SK-N-SH treated with all-trans-retinoic acid at 6 μM for 48 hours (cell line): Measurements from ENCODE around the gene CPZ.

Experiments used
- ATAC-seq: fragments of 200-7000 bp; cut with Tn5 transposase; 3 replicates; pipeline ENCODE4 v1.9.1; 2020; ENCODE audit warnings: mild to moderate bottlenecking, moderate library complexity
- ARNTL ChIP-seq: fragments of 450-650 bp; formaldehyde crosslinking; IDR thresholded peaks from 2 replicates; pipeline ENCODE4 v1.5.0; 2020; ENCODE audit warnings: low read depth, mild to moderate bottlenecking, moderate library complexity, borderline replicate concordance
- BACH2 ChIP-seq: fragments of 250-450 bp; sonication (Bioruptor Pico); IDR thresholded peaks from 2 replicates; pipeline ENCODE4 v1.9.0; 2021; ENCODE audit warnings: mild to moderate bottlenecking, borderline replicate concordance
- CREB5 ChIP-seq: fragments of 250-450 bp; sonication (Bioruptor Pico); IDR thresholded peaks from 2 replicates; pipeline ENCODE4 v1.5.1; 2020; ENCODE audit warnings: low read depth, mild to moderate bottlenecking, moderate library complexity
- CSDC2 ChIP-seq: fragments of 250-450 bp; sonication (Bioruptor Pico); IDR thresholded peaks from 2 replicates; pipeline ENCODE4 v1.5.0; 2020; ENCODE audit warnings: mild to moderate bottlenecking, moderate library complexity
- CSRNP3 ChIP-seq: fragments of 250-450 bp; sonication (Bioruptor Pico); IDR thresholded peaks from 2 replicates; pipeline ENCODE4 v1.5.1; 2021; ENCODE audit warnings: mild to moderate bottlenecking, moderate library complexity
- ESRRG ChIP-seq: fragments of 250-450 bp; sonication (Bioruptor Pico); IDR thresholded peaks from 2 replicates; pipeline ENCODE4 v1.6.1; 2021; ENCODE audit warnings: mild to moderate bottlenecking
- GLIS3 ChIP-seq: fragments of 250-450 bp; sonication (Bioruptor Pico); IDR thresholded peaks from 2 replicates; pipeline ENCODE4 v1.5.0; 2020; ENCODE audit warnings: mild to moderate bottlenecking, moderate library complexity
- ISL1 ChIP-seq: fragments of 250-450 bp; sonication (Bioruptor Pico); IDR thresholded peaks from 2 replicates; pipeline ENCODE4 v2.1.2; 2022; ENCODE audit warnings: mild to moderate bottlenecking, moderate library complexity
- PATZ1 ChIP-seq: fragments of 250-450 bp; sonication (Bioruptor Pico); IDR thresholded peaks from 2 replicates; pipeline ENCODE4 v1.8.0; 2020; ENCODE audit warnings: mild to moderate bottlenecking, moderate library complexity, borderline replicate concordance
- PPARA ChIP-seq: fragments of 250-450 bp; sonication (Bioruptor Pico); IDR thresholded peaks from 2 replicates; pipeline ENCODE4 v1.5.0; 2020; ENCODE audit warnings: mild to moderate bottlenecking, borderline replicate concordance
- RARB ChIP-seq: fragments of 250-450 bp; sonication (Bioruptor Pico); IDR thresholded peaks from 2 replicates; pipeline ENCODE4 v1.8.0; 2021; ENCODE audit warnings: mild to moderate bottlenecking, moderate library complexity
- SNAI2 ChIP-seq: fragments of 250-450 bp; sonication (Bioruptor Pico); IDR thresholded peaks from 2 replicates; pipeline ENCODE4 v1.5.0; 2020; ENCODE audit warnings: mild to moderate bottlenecking, moderate library complexity
- TCF4 ChIP-seq: fragments of 250-450 bp; sonication (Bioruptor Pico); IDR thresholded peaks from 2 replicates; pipeline ENCODE4 v1.8.0; 2021; ENCODE audit warnings: mild to moderate bottlenecking, moderate library complexity, borderline replicate concordance
- TOX ChIP-seq: fragments of 250-450 bp; sonication (Bioruptor Pico); IDR thresholded peaks from 2 replicates; pipeline ENCODE4 v1.8.0; 2021; ENCODE audit warnings: mild to moderate bottlenecking, moderate library complexity, borderline replicate concordance
- TSHZ2 ChIP-seq: fragments of 250-450 bp; sonication (Bioruptor Pico); IDR thresholded peaks from 2 replicates; pipeline ENCODE4 v1.5.0; 2020; ENCODE audit warnings: mild to moderate bottlenecking, moderate library complexity
- ZC3H10 ChIP-seq: fragments of 250-450 bp; sonication (Bioruptor Pico); IDR thresholded peaks from 2 replicates; pipeline ENCODE4 v1.5.1; 2021; ENCODE audit warnings: mild to moderate bottlenecking, moderate library complexity
- ZFP30 ChIP-seq: fragments of 450-650 bp; formaldehyde crosslinking; IDR thresholded peaks from 2 replicates; pipeline ENCODE4 v1.5.0; 2022; ENCODE audit warnings: mild to moderate bottlenecking, moderate library complexity
- ZNF565 ChIP-seq: fragments of 450-650 bp; formaldehyde crosslinking; conservative IDR thresholded peaks from 2 replicates; pipeline ENCODE4 v1.5.0; 2020; ENCODE audit warnings: low read depth, mild to moderate bottlenecking, moderate library complexity
- ZNF70 ChIP-seq: fragments of 450-650 bp; formaldehyde crosslinking; IDR thresholded peaks from 2 replicates; pipeline ENCODE4 v1.5.0; 2020; ENCODE audit warnings: mild to moderate bottlenecking, moderate library complexity
- ZNF8 ChIP-seq: fragments of 450-650 bp; formaldehyde crosslinking; IDR thresholded peaks from 2 replicates; pipeline ENCODE4 v1.5.0; 2020; ENCODE audit warnings: mild to moderate bottlenecking, moderate library complexity

Gene CPZ

GRCh38 chr4:8588196-8588470 lies 4.4 kb upstream of the CPZ start:
- TF ChIP-seq CSDC2 (CRISPR knock-in tag) = no peak
- TF ChIP-seq SNAI2 (CRISPR knock-in tag) = no peak
- TF ChIP-seq GLIS3 = no peak
- no peak for TF ChIP-seq BACH2 (CRISPR knock-in tag)
- TF ChIP-seq CSRNP3 (CRISPR knock-in tag) = no peak
- TF ChIP-seq ZNF565 (CRISPR knock-in tag) = no peak
- no peak for TF ChIP-seq PATZ1 (CRISPR knock-in tag)
- no peak for TF ChIP-seq PPARA
- no peak for TF ChIP-seq ISL1 (CRISPR knock-in tag)
- TF ChIP-seq TOX = no peak
- no peak for TF ChIP-seq ZNF8
- TF ChIP-seq ZFP30 (CRISPR knock-in tag) = no peak
- no peak for TF ChIP-seq ARNTL
- no peak for TF ChIP-seq RARB (CRISPR knock-in tag)
- no peak for TF ChIP-seq CREB5 (CRISPR knock-in tag)
- ATAC-seq = no peak

- TF ChIP-seq TSHZ2 (no peak), ZNF70 (CRISPR knock-in tag) (no peak), ISL1 (CRISPR knock-in tag) (no peak)
- ATAC-seq = no peak
These were observed 3.2 kb upstream of the CPZ start for GRCh38 chr4:8589336-8589735.

- ATAC-seq = no peak
- no peak for TF ChIP-seq CREB5 (CRISPR knock-in tag)
- TF ChIP-seq ZNF565 (CRISPR knock-in tag) = no peak
These were observed 2.6 kb upstream of the CPZ start for GRCh38 chr4:8589823-8590545.

GRCh38 chr4:8590546-8590880 lies 2.1 kb upstream of the CPZ start:
- TF ChIP-seq TCF4 (CRISPR knock-in tag) (no peak), RARB (CRISPR knock-in tag) (no peak), ZC3H10 (CRISPR knock-in tag) (no peak), ZNF8 (no peak), ESRRG (CRISPR knock-in tag) (no peak), CSDC2 (CRISPR knock-in tag) (no peak), BACH2 (CRISPR knock-in tag) (no peak), CSRNP3 (CRISPR knock-in tag) (no peak), ZNF70 (CRISPR knock-in tag) (no peak), TOX (no peak), CREB5 (CRISPR knock-in tag) (no peak), SNAI2 (CRISPR knock-in tag) (no peak), GLIS3 (no peak), TSHZ2 (no peak), PPARA (no peak)
- ATAC-seq = no peak
